GM21423 (cell line): ENCODE results near the gene THSD4.

Source experiments
- ATAC-seq: cut with Tn5 transposase; IDR thresholded peaks from one replicate; pipeline ENCODE4 v1.9.1; 2021; ENCODE audit warnings: mild to moderate bottlenecking, moderate library complexity; ENCODE audit not compliant: unreplicated experiment

The THSD4 gene

DNA sequence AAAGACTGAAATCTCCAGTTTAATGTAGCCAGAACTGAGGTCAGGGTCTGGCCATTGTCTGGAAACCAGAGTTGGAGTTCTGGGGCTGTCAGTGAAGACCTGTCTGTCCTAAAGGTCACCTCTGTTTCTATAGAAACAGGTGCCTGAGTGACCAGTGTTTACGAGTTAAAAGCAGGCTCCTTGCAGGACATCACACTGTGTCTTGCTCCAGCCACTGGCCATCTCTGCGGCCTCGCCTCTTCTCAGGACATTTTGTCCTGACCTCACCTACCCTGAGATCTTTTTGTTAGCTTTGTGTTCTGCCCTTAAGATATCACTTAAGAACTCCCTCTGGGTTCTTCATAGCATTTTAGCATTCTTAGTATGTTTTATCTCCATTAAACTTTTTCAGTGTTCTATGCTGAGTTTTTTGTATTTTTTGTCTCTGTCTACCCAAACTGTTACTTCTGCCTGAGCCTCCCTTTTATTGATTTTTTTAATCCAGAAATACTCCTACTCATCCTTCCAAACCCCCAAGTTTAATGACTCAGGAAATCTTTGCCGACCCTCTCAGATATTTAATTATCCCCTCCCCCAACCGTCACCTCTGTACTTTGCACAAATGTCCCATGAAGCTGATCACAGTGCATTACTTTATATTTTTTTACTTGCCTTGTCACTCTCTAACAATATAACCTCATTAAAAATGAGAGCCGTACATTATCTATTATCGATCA, 223.7 kb downstream of the THSD4 start:
- ATAC-seq = no peak

DNA sequence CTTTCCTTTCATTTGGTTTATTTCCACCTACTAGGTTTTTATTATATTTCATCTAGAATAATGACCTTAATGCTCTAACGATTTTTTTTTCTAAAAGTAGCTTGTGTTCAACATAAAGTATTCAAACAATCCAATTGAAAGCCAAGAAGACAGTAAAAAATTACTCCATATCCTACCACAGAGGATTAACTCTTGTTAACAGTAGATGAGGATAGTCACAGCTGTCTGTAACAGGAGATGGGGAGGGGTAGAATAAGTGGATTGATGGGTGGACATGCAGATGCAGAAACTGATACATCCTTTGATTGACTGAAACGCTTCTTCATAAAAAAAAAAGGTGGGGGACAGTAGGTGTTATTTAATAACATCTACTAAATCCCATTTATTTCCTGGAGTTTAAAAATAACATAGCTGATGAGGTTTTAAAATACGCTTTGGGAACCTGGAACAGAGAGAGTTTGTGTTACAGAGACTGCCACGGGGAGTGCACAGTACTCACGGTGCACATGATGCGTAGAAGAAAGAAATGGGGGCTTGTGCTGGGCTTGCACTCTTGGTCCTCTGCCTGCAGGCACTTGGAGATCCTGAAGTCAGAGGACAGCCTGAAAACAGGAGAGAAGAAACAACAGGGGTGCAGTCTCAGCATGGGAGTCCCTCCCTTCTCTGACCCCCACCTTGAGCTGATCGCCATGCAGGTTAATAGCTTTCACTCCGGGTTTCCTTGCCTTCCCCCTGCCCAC, 226.7 kb downstream of the THSD4 start:
- no peak for ATAC-seq

DNA sequence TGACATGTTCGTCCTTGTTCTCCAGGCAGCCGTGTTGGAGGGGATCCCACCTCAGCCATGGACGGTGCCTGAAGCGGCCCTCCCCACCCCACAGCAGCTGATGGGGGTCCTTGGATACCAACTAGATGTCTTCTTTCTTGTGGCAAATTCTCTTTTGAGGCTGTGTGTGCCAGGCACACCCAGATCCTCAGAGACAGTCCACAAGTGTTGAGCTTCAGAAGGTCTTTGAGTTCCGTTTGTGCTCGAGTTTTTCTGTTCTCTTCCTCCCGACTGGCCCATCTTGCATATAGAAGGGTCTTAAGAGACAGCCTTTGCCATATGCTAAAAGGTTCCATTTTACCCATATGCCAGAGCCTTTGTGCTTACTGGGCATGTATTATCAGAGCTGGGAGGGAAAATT, 227.4 kb downstream of the THSD4 start:
- no peak for ATAC-seq

DNA sequence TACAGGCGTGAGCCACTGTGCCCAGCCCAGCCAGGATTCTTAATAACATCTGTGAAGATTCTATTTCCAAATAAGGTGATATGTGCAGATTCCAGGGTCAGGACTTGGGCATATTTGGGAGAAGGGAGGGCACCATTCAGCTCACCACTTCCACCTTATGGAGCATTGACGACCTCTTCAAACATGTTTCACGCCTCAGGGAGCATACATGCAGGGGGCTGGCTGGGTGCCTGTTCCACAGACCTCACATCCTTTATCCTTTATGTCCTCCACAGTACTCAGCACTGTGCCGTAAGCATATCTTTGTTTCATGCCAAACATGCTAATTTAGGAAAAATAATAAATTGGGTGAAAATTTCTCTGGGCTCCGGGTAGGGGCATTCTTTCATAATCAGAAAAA, 229.0 kb downstream of the THSD4 start:
- no peak for ATAC-seq

DNA sequence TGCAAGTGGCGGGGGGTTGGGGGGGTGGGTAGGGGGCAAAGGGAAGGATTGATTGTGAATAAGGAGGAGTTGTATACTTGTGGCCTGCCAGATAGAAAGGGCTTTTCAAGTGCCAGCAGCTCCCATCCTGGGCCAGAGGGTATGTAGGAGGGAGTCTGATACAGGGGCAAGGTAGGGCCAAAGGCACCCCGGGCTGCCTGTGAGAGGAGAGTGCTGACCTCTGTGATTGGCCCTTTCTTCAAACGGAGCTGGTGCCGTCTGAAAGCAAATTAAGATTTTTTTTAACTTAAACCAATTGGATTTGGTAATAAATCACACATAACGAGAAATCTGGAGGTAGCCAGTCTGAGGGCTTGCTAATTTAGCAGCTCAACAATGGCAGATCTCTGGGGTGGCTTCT, 229.9 kb downstream of the THSD4 start:
- no peak for ATAC-seq

DNA sequence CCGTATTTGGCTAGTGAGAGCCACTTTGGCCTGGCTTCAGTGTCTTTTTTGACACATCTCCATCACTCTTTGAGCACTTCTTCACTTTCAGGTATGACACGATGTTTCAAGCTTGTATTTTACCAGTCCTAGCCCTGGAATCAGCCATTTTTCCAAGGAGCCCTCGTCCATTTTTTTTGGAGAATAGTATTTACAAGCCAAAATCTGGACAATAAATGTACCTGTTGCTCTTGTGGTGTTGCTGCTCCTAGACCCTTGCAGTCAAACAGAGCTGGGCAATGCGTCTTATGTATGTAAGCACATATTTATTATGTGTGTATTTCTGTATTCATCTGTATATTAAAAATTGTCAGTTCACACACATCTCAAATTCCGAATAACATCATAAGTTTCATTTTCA, 231.2 kb downstream of the THSD4 start:
- ATAC-seq = no peak

DNA sequence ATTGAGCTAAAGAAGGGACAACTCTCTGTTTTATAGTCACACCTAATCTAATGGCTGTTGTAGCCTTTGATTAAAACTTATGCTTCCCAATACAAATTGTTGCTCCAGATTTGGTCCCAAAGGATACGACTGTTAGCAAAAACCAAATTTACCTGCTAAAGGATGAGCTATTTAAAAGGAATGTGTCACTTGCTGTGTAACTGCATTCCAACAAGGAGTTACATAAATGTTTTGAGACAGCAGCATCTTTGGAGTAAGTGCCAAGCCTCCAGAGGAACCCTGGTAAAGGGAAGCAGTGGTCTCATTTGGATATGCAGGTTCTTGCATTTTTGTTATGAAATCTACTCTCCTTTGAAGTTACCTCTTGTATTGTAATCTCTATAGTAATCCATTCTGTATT, 233.3 kb downstream of the THSD4 start:
- no peak for ATAC-seq

DNA sequence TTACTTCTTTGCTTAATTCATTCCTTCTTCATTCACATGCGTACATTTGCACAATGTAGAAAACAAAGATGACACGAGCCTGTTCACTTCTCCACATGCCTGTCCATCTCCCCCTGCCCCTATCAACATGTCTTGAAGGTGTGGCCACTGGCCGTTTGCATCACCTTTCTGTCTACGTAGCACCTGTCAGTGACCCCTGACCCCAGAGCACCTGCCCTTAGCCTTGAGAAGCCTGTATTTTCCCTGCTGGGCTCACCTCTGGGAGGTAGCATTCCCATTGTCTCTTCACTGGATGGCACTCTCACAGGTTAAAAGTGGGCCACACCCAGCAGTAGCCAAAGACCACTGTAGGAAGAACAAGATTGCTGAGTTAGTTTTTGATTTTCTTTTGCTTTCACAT, 234.1 kb downstream of the THSD4 start:
- no peak for ATAC-seq

DNA sequence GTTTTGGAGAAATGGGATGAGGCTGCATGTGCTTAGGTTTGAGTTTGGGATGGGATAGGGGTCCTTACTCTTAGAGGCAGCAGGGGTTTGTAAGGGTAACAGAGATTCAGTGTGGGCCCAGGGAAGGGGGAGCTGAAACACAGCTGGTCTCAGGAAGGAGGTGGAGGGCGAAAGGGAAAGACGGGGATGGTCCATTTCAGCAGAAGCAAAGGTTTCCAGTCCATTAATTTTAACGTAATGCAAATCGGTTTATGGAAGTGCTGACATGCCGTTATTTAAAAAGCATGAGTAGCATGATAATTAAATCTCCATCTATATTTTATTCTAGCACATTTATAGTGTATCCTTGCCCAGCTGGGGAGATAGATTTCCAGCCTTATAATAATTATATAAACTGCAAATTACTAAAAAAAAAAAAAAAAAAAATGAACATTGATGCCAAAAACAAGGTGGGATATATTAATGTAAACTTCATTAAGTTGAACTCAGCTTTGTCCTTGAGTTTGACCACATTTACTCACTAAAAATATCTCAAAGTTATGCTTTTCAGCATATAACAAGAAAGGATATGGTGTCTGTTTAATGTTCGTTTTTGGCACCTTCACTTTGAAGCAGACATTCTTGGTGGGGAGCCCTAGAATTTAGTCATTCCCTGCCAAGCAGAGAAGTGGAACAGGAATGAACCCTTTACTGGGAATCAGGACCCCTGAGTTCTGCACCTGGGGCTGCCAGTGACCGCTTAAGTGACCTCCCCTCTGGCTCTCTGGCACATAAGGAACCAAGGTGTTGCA, 234.7 kb downstream of the THSD4 start:
- ATAC-seq = no peak

DNA sequence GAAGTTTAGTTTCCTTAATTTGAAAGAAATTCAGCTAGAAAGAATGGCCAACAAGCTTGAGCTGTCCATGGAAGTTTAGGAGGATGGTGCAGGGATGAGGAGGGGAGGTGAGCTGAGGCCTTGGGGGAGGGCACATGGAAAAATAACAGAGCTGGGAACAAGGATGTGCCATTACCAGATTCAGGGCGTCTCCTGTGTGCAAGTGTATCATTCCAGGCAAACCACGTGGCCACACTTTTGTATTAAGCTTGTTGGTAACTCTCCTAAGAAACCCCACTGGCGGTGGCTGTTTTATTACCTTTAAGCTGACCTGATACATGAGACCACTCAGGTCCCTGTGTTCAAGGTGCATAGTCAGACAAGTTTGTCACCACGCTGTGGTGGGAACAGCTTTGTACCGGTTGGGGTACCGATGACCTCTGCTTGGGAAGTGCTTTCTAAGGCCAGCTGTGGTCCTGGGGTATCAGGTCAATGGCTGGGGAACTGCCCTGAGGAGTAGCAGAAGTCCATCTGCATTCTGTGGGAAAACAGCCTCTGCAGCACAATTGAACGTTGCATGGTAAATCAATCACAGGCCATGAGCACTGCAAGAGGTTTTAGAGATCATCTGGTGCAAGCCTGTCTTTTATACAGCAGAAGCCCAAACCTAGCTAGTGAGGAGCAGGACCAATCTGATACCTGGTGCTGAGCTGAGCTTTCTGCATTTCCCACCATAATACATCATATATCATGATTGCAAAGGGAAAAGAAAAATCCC, 235.5 kb downstream of the THSD4 start:
- no peak for ATAC-seq

DNA sequence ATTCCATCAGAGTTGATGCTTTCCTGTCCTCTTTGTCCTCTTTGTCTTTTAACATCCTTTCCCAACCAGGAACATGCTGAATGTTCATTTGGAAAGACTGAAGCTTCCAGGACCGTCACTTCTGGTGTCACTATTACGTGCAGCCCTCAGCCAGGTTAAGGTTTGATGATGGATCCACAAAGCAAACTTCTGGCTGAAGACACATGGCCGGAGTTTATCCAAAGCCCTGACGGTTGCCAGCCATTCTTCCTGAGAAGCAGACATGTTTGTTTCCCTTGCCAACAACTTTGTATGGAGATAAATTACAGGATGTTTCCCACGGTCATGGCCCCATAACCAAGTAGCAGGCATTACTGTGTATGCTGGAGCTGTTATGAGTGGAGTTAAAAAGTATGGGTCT, 236.9 kb downstream of the THSD4 start:
- ATAC-seq = no peak

DNA sequence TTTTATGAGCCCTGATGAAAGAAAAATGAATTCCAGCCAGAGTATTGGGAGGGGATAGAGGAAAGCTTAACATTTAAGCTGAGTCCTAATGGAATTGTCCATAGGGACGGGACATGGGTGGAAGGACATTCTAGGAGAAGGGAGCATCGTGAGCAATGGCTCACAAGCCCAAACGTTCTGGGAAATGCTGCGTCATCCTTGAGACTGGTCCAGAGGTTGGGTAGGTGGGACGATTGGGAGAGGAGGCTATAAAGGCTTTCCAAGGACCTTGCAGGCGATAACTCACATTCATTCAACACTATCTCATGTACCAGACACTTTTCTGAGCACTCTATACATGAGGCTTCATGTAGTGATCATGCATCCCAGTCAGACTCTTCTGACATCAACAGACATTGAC, 237.5 kb downstream of the THSD4 start:
- no peak for ATAC-seq

DNA sequence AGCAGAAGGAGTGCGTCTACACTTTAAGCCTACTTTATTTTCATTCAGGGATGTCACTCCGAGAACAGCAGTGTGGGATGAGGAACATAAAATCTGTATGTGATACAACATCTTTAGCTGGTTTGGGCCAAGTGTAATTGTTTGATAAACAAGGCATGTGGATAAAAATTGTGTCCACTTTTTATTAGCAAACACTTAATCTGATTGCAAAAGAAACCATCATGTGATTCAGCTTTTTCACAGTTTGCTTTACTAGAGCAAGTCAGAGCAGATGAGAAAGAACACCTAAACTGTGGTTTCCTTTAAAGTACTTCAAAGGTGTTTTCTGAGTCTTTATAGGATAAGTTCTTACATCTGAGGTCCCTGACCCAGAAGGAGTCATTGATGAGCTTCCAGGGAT, 237.9 kb downstream of the THSD4 start:
- ATAC-seq = no peak

DNA sequence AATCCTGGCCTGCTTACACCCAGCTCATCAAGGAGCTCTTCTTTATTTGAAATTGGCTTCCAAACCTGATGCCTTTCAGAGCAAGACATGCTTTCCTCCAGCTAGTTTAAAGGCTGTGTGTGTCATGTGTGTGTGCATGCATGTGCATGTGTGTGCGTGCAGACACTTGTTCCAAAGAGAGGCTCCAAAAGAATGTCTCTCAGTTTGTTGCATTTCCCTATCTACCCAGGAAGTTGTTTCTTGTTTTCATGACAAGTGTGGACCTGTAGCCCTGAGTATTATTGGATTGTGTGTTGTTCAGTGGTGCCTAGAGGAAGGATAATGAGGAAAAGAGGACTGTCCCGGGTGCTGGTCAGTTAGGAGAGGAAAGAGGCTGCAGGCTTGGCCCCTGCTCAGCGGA, 240.0 kb downstream of the THSD4 start:
- ATAC-seq = no peak

DNA sequence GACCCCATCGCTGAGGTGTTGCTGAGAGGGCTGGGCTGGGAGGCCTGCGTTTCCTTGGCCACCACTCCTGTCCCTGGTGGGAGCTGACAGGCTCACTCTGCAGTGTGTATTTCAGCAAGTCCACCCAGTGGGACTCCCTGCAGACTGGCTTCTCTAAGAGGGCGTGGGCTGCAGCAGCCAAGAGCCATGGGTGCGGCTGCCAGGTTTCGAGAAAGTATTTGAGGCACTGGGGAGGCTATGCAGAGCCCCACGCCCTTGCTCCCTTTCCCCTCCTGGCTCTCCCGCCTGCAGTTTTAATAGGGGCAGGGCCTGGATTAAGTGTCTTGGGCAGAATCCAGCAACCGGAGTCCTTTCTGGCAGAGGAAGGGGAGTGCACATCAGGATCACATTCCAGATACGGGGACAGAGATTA, 242.1 kb downstream of the THSD4 start:
- ATAC-seq = no peak

DNA sequence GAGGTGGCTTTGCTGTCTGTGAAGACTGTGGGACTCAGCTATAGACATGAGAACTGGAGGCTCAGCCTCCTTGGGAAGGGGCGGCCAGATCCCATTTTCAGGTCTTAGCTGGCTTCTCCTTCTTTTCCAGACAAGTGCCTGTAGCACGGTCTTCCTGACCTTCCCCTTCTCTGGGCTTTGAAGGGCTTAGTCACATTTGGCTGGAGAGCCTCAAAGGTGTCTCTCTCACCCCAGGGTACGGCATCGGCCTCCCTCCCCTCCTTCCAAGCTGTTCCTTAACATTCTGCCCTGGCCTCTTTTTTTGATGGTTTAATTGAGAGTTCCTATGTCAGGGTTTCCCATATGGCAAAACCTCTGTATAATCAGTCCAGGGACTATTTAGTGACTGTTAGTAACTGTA, 242.7 kb downstream of the THSD4 start:
- no peak for ATAC-seq

DNA sequence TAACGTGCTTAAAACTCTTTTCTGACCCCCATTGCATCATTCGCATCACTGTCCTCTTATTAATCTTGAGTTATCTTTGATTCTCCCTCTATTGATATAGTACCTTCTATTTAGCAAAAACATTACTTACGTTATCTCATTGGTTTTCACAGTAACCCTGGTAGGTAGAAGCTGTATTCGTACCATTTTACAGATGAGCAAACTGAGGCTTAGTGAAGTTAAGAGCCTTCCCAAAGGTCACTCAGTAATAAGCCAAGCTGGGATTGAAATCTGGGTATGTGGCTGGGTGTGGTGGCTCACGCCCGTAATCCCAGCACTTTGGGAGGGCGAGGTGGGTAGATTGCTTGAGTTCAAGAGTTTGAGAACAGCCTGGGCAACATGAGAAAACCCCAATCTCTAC, 244.0 kb downstream of the THSD4 start:
- no peak for ATAC-seq

DNA sequence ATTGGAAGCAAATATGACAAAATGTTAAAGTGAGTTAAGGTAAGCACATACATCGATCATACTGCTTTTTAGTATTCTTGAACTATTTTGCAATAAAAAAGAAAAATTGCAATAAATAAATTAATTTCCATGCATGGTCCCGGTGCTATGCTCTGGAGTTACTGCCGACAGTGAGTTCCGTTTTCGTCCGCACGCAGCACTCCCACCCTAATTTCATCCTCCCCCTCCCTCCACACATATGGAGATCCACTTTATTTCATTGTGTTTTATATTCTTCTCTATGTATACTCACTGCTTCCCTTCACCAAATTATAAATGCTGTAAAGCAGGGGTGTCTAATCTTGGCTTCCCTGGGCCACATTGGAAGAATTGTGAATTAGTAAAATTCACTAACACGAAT, 247.3 kb downstream of the THSD4 start:
- ATAC-seq = no peak

DNA sequence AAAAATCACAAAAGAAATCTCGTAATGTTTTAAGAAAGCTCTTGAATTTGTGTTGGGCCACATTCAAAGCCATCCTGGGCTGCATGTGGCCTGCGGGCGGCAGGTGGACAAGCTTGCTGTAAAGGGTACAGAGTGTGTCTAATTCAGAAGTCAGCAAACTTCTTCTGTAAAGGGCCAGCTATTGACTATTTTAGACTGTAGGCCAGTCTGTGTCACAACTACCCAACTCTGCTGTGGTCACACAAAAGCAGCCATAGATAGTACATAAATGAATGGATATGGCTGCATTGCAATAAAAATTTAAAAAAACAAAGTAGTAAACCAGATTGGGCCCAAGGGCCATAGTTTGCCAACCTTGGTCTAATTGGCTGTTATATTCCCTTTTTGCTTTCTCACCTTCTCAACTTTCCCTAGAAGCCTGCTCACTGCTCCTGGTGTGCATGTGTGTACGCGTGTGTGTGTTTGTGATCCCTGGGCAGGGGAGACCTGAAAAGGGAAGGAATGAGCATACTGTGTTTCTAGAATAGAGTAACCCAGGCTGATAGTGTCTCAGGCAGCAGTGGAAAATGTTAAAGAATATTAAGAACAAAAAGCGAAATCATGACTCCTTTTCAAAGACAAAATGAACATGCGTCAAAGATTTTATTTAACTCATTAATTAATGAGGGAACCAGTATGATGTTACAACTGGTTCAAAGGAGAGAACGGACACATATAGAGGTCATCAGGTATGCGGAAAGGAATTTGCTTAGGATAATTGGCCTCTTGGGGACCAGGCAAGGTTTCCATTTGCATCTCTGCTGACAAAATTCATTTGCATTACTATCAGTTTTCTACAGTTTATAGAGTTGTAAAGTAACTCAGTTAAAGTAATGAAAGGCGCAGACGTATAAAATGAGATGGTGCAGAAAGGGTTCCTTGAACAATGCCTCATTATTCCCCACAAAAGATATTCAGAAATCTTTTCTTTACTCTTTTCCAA, 248.0 kb downstream of the THSD4 start:
- no peak for ATAC-seq

DNA sequence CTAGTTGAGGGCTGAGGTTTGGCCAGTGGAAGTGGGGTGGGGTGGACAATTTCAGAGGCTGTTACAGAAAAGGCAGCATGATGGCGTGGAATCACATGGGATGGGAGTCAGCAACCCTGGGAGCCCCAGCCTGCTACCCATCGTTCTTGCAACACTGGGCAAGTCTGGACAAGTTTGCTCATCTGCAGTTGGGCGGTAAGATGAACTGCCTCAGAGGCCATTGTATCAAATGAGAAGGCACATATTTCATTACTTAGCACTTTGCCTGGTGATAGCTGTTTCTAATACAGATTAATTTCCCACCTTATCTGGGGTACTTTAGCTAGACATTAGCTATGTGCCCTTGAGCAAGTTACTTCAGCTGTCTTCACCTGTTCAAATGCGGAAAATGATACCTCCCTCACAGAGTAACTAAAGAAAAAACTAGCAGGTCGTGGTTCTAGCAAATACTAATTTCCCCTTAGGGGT, 248.9 kb downstream of the THSD4 start:
- no peak for ATAC-seq
